Measurements from ENCODE around the gene DDX56.

Gene DDX56

GRCh38 chr7:44522315-44522714 lies 51.4 kb downstream of the DDX56 start:
- DNase-seq (ENCODE audit: low spot score) = no peak
- no peak for TF ChIP-seq CTCF (IDR thresholded peaks at IDR 0.05)
- Histone ChIP-seq H3K27ac (no peak overlapping the region), H3K4me3 (no peak overlapping the region)

GRCh38 chr7:44521347-44522095 lies 52.2 kb downstream of the DDX56 start:
- TF ChIP-seq CTCF (IDR thresholded peaks at IDR 0.05) = no peak
- H3K27ac ChIP-seq = no peak overlapping the region
- no peak overlapping the region for H3K4me3 ChIP-seq
- DNase-seq (ENCODE audit: low spot score) = no peak

GRCh38 chr7:44520574-44520973 lies 53.1 kb downstream of the DDX56 start:
- Histone ChIP-seq H3K27ac (no peak overlapping the region), H3K4me3 (no peak overlapping the region)
- no peak for DNase-seq (ENCODE audit: low spot score)
- TF ChIP-seq CTCF (IDR thresholded peaks at IDR 0.05) = no peak

- no peak overlapping the region for H3K4me3 ChIP-seq
- no peak for TF ChIP-seq CTCF (IDR thresholded peaks at IDR 0.05)
- no peak for DNase-seq (ENCODE audit: low spot score)
- no peak overlapping the region for H3K27ac ChIP-seq
These were observed 54.2 kb downstream of the DDX56 start for GRCh38 chr7:44519546-44519945.

- DNase-seq (ENCODE audit: low spot score) = no peak
- TF ChIP-seq CTCF (IDR thresholded peaks at IDR 0.05) = no peak
- Histone ChIP-seq H3K27ac (no peak overlapping the region), H3K4me3 (no peak overlapping the region)
These were observed 54.9 kb downstream of the DDX56 start for GRCh38 chr7:44518761-44519160.

GRCh38 chr7:44517175-44517574 lies 56.5 kb downstream of the DDX56 start:
- no peak for DNase-seq (ENCODE audit: low spot score)
- Histone ChIP-seq H3K4me3 (no peak overlapping the region), H3K27ac (no peak overlapping the region)
- no peak for TF ChIP-seq CTCF (IDR thresholded peaks at IDR 0.05)

Measured in coronary artery (tissue), 2 donors.